Myocyte (in vitro differentiated cells): ENCODE data around the gene LIMS2. TPM values are rescaled to one million over a fixed set of nuclear protein-coding genes. Genes with fewer than 3 reads are reported as not detected.
A peak's percentile ranks its signal among the peaks of the same experiment; 100 is the strongest.

ENCODE experiments used
- DNase-seq: peaks from one replicate; pipeline ENCODE4 v3.0.0-alpha.2; 2012; ENCODE audit warnings: low read depth
- total RNA-seq: library from RNA; depleted of rRNA; stranded (reverse); fragments of >200 nt; gene quantifications from 2 replicates; pipeline ENCODE4 v1.2.3, GENCODE V29; 2014

LIMS2 gene
- total RNA-seq, 1 donor from 2014 or later, result 8.8 TPM

- peak; percentile 54 for DNase-seq
These were observed 27.8 kb downstream of the LIMS2 start for GRCh38 chr2:127647242-127648190.

GRCh38 chr2:127646487-127647241, 28.7 kb downstream of the LIMS2 start:
- DNase-seq, result no peak

GRCh38 chr2:127645395-127646291, 29.7 kb downstream of the LIMS2 start, which contains the start of gene GPR17:
TSS of gene GPR17 (plus strand) at chr2:127646153. CDS start at chr2:127650736, 4,583 bp downstream.
- no peak for DNase-seq

GRCh38 chr2:127645026-127645394, 30.3 kb downstream of the LIMS2 start:
- no peak for DNase-seq

- no peak for DNase-seq
These were observed 31.0 kb downstream of the LIMS2 start for GRCh38 chr2:127644066-127645025.

GRCh38 chr2:127643439-127644065, 31.8 kb downstream of the LIMS2 start:
- DNase-seq, result no peak

GRCh38 chr2:127642706-127643438, 32.5 kb downstream of the LIMS2 start:
- DNase-seq, result no peak

- DNase-seq, result no peak
These were observed 33.4 kb downstream of the LIMS2 start for GRCh38 chr2:127641846-127642507.

GRCh38 chr2:127641133-127641532, 34.2 kb downstream of the LIMS2 start:
- DNase-seq, result no peak

- peak; percentile 81 for DNase-seq
These were observed 35.0 kb downstream of the LIMS2 start for GRCh38 chr2:127640082-127641072.

- DNase-seq, result no peak
These were observed 36.2 kb downstream of the LIMS2 start for GRCh38 chr2:127639111-127639474.

- DNase-seq, result no peak
These were observed 36.8 kb downstream of the LIMS2 start for GRCh38 chr2:127638361-127639110.

GRCh38 chr2:127637725-127638252, 37.5 kb downstream of the LIMS2 start:
- peak; percentile 90 for DNase-seq

- no peak for DNase-seq
These were observed 38.1 kb downstream of the LIMS2 start for GRCh38 chr2:127637236-127637630.

GRCh38 chr2:127636248-127637235, 38.8 kb downstream of the LIMS2 start:
- no peak for DNase-seq
